GM04504 (cell line): ENCODE results near the gene SLC7A8.

Source experiments
- DNase-seq: peaks from one replicate; pipeline ENCODE4 v3.0.0-alpha.2; 2012; ENCODE audit warnings: low read depth

Gene SLC7A8

DNA sequence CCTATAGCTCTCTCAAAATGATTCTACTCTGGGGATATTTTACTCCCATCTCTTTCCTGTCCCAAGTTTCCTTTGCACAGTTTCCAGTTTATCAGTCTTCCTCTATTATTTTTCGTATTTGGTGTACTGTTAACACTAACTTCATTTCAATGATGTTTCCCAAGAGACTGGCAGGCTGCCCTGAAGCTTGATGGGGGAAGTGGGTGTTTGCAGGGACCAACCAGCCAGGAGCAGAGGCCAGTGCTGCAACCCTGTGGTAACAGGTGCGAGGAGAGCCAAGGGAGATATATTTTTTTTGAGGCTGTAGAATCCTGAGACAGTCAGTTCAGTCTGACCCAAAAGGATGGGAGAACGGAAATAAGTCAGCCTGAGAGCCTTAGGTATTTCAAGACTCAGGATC is 52.6 kb downstream of the SLC7A8 start:
- DNase-seq, result no peak

GRCh38 chr14:23129759-23130316 is 53.6 kb downstream of the SLC7A8 start:
- no peak for DNase-seq

DNA sequence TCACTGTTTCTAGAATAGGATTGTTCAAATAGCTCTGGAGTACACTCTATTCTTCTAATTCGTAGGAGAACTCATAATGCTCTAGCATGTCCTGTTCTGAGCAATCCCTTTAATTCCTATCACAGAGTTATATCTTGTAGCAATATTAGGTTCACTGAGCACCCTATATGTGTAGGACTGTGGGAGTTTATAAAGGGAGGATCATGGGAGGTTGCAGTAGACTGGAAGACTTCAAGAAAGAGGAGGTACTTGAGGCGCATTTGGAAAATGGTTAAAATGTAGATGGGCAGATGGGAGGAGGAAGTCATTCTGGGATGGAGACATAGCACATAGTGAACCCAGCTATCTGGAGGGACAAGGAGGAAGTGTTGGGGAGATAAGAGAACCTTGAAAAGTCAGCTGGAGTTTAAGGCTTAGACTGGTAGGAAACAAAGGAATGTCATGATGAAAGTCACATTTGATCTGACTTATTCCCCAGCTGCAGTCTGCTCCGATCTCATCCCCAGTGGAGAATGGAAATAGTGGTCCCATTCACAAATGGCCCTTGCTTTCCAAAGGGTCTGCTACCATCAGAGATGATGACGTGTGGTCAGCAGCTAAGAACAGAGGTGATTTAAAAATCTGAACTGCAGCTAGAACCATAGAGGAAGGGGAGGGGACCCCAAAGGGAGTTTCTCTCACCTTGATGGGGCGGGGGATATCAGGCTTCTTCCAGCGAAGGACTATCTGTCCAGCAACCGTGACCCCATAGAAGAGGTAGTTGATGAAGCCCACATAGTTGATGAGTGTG is 54.3 kb downstream of the SLC7A8 start:
- DNase-seq, result no peak

DNA sequence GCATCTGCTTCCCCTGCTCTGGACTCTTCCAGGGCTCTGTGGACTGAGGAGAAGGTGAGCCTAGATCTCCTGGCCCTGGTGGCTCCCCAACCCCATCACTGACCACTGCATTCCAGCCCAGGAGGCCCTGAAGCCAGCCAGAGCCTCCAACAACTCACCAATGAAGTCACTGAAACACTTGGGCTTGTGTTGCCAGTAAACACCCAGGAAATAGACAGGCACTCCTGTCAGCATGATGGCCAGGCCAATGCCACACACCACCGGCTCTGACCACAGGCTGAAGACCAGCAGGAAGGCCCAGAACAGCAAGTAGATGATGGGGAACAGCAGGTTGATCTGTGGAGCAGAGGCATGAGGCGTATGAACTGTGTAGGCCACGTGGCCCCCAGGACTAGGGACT is 55.6 kb downstream of the SLC7A8 start:
- no peak for DNase-seq

DNA sequence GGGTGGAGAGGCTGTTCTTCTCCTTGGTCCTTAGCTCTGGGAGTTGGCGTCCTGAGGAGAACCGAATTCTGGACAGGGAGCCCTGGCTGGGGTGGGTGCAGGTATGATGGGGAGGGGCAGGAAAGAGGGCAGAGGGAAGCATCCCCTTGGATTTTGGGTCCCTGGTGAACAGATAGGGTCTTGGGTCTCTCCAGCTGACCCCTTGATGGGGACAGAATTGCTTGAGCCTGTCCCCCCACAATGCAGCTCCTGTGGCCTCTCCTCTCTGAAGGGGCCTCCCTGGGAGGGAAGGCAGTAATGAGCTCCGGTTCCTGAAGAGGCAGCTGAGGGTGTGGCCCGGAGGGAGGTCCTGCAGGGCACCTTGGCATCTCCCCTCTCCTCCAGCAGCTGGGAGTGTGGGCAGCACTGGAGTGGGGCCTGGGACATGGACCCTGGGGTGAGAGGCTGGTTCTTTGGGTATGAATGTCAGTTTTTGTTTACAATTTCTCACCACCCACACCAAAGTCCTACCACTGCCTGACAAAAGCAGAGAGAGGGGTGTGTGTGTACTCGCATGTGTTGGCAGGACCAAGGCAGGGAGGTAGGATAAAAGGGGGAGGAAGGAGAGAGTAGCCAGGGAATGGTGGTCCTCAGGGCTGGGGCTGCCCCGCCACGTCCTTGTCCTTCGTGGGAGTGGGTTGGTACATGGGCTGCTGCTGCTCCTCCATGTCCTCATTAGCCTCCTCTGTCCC is 56.7 kb downstream of the SLC7A8 start:
- DNase-seq, result no peak

DNA sequence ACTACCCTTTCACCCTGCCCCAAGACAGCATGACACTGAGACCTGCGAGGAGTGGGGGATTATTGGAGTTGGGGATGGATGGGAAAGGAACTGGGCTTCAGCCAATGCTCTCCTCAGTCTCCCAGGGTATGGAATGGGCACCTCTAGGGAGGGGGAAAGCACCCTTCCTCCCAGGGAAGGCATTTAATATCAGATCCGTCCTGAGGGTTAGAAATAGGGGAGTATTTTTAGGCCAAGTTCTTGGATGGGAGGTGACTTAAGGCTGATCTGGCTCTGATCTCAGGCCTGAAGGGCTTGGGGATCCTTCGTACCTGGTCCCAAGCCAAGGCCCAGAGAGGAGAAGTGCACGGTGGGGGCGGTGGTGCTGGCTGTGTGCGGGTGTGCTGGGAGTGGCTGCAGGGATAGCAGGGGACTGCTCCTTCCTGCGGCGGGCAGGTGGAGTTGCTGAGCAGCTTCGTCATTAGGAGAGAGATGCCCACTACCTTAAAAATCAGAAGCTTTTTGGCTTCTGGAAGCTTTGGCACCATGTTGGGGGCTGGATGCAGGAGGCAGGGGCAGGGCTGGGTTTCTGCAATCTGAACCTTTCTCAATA is 57.4 kb downstream of the SLC7A8 start:
- DNase-seq, result no peak

DNA sequence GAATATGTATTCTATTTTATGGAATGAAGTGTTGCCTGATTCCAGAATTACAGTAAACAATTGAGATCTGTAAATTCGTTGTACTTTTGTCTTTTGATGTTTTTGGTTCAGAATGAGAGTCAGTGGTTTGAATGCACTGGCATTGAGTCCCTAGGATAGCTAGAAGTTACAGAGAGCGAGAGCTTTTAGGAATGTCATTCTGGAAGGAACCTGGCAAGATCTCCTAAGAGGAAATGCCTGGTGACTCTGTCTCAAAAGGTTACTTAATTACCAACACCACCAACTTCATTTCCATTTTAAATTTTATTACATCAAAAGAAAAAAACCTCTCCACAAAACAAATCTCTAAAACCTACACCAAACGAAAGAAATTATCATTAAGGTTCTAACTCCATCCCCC is 58.4 kb downstream of the SLC7A8 start:
- DNase-seq, result no peak

DNA sequence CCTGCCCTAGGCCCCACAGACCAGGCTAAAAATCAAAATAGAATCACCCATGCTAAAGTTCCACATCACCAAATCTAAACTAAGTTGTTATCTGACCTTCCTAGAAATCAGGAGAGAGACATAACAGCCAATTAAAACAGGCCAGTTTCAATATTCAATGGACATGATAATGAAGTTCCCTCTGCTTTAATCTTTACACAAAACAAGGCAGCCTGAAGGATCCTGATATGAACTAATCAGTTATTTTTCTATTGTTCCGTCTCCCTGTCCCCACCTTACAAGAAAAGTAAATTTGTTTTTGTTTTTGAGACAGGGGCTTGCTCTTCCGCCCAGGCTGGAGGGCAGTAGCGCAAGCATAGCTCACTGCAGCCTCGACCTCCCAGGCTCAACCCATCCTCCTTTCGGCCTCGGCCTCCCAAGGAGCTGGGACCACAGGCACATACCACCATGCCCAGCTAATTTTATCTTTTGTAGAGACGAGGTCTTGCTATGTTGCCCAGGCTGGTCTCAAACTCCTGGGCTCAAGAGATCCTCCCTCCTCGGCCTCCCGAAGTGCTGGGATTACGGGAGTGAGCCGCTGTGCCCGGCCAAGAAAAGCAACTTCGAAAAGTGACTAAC is 59.0 kb downstream of the SLC7A8 start:
- DNase-seq, result no peak

DNA sequence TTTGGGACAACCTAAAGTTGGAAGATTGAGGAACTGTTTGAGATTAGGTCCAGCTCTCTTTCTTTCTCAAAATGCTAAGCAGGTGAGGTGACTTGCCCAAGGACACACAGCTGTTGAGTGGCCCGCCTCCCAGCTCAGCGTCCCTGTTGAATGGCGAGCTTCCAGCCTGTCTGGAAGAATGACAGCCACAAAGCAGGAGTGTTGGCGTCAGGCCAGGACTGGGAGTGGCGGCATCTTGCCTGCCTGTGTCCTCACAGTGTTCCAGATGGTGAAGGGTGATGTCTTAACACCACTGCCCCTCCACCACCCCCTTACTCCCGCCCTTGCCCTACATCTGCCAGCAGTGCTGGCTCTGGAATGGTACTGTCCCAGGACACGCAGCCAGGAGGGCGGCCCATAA is 60.0 kb downstream of the SLC7A8 start:
- no peak for DNase-seq

DNA sequence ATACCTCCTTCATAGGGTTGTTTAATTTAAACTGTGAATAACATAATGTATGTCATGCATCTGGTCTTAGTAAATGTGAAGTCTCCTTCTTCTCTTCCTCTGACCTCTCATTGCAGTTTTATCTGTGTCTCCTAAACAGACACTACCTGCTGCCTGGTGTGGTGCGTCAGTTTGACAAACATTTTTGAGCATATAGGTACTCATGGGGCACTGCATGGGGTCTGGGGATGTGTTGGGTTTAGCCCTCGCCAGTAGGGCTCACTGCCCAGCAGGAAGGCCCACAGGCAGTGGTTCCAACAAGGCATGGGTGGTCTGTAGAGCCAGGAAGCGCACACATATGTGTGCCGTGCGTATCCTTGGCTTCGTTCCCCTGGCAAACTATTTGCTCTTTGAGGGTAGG is 61.4 kb downstream of the SLC7A8 start:
- no peak for DNase-seq

DNA sequence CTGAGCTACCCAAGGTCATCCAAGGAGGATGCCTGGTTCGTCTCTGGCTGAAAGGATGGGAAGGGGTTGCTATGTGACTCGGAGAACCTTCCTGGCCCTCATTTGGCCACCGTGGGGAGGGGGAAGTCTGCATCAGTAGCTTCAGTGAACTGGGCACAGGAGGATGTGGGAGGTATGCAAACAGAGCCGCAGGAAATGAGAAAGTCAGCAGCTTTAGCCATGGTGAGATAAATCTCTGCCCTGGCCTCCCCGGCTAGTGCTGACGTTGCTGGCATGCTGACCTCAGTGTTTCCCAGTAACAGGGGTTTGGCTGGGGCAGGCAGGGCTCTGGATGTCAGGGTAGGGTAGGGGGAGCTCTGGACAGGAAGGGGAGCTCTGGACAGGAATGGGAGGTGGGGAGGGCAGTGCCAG is 62.1 kb downstream of the SLC7A8 start:
- DNase-seq, result peak; percentile 42

- DNase-seq, result peak; percentile 63
Measured at GRCh38 chr14:23120541-23121251, 62.8 kb downstream of the SLC7A8 start.

DNA sequence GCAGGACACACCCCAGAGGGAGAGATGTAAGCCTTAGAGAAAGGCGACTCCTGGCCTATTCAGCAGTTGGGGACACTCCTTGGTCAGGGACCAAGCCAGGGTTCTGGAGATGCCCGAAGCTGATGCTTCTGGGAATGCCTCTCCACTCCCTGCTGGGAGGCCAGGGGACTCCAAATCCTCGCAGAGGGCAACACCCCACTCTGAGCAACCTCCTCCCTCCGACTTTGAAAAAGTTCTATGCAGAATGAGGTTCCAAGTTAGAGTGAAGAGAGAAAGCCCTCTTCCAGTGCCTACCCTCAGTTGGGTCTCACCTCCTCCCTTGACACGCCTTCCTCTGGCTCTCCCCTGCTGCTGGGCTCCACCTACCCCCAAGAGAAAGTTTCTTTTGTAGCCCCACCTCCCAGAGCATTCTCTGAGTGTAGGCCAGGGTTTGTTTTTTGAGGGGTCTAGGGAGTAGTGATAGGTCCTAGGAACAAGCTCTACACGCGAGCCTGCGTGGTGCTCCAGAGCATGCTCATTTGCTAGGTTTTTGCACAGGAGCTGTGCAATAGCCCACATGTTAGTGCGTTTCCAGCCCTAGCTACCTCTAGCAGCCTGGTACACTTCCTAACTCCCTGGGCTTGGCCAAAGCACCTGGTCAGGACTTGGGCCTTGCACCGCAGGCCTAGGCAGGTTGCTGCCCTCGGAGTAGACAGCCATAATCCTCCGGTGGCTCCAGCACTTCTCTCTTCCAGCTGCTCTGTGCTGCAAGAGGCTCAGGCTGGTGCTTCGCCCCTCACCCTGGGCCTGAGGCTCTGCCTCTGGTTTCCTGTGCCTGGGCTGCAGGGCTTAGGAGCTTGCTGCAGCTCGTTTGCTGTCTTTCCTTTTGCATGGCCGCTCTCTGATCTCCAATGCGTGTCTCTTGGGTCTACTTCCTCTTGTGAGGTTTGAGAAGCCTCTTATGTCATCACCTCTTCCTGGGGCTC is 63.8 kb downstream of the SLC7A8 start:
- no peak for DNase-seq

DNA sequence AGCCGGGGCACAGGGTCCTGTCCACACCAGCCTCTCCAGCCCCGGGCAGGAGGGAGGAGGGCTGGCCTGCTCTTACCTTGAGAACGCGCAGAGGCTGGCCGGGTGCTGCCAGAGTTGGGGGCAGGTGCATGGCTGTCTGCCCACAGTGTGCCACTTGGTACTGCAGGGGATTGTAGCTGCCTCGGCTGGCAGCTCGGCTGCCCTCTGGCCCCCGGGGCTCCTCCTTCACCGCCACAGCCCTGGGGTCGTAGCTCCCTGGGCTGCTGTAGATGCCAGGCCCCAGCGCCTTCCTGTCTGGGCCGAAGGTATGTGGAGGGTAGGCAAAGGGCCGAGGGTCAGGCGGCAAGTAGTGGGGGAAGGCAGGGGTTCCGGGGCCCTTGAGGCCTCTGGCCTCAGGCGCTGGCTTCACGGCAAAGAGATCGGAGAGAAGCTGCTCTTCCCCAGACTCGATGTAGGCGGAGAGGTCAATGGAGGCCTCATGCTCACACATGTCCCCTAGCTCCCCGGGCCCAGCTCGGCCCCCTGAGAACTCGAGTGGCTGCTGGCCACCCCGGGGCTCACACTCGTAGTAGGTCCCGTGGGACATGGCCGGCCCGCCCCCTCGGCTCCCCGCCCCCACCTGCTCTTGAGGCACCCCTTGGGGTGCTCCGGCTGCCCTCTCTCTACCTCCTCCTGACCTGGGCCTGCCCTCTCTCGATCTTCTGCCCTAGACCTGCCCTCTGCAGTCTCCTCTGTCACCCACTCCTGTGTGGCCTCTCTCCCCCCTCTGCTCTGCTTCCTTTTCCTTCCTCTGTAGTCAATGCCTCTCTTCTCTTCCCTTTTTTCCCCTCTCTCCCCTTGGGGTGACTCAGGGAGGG is 64.7 kb downstream of the SLC7A8 start, which contains the start of gene CEBPE:
CEBPE (minus strand) TSS at position 750 of the 857 bp plus-strand sequence; CDS start at position 586, 164 bp downstream.
- no peak for DNase-seq

GRCh38 chr14:23117371-23118020 is 66.0 kb downstream of the SLC7A8 start:
- no peak for DNase-seq

- DNase-seq, result no peak
Measured at GRCh38 chr14:23115918-23116317, 67.5 kb downstream of the SLC7A8 start.

DNA sequence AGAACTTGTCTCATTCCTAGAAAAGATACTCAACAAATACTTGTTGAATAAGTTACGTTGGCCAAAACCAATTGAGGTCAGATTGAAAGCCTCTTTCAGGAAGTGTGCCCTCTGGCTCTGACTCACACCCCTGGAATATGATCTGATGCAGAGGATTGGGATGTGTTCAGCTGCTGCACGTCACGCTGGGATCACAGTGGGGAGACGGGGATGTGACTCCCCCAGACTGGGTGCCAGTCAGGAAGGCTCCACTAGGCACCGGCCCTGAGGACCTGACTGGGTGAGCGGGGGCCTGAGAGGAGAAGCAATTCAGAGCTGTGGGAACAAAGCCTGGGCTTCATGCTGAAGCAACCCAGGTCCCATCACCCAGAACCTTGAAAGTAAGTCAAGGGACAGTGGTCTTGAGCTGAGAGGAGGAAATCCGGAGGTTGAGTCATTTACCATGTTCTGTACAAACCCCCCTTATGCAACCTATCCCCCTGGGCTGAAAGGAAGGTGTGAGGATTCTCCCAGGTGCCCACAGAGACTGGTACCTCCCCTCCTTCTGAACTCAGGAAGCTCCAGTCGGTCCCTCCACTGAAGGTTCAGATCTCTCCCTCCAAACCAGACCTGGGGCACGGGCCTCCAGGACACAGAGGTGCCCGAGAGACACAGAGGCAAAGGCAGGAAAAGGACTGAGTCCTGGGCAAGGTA is 68.3 kb downstream of the SLC7A8 start:
- DNase-seq, result peak; percentile 91

DNA sequence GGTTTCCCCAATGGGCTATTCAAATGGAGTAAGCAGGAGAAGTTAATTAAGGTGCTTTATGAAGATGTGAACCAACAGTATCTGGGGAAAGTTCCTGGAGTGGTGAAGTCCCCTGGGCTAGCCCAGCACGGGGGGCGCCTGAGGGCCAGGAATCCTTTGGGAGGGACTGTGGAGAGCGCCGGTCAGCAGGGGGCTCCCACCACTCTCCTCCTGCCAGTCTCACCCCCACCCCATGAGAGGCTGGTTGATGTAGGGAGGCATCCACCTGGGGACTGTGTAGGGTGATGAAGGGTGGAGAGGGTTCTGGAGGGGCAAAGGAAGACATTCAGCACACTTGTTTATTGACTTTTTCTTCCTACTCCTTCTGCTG is 68.8 kb downstream of the SLC7A8 start:
- no peak for DNase-seq

GRCh38 chr14:23114120-23114458 is 69.4 kb downstream of the SLC7A8 start:
- DNase-seq, result no peak
